GM12878 (cell line): ENCODE results near the gene UGT1A7. TPM values are rescaled to one million over a fixed set of nuclear protein-coding genes. Genes with fewer than 3 reads are reported as not detected.
A peak's percentile ranks its signal among the peaks of the same experiment; 100 is the strongest.

Source experiments
- ATAC-seq: fragments of 200-7000 bp; cut with Tn5 transposase; 3 replicates; pipeline ENCODE4 v1.9.1; 2020; ENCODE audit warnings: mild to moderate bottlenecking, moderate library complexity
- BruUV-seq: library from RNA; stranded (reverse); fragments of 400-500 nt; replicated peaks from 2 replicates; lab custom pipeline; 2021; lab: Mats Ljungman, UMichigan
- CTCF ChIA-PET: fragments of 300-600 bp; sonication (Branson Sonifier 250); formaldehyde crosslinking; extraction: SDS; loops from one replicate; lab custom pipeline; 2021; ENCODE audit warnings: inconsistent platforms; lab: Yijun Ruan, JAX
- POLR2A ChIA-PET: fragments of 350-600 bp; formaldehyde crosslinking; extraction: SDS; loops from one replicate; lab custom pipeline; 2021; ENCODE audit warnings: inconsistent platforms; lab: Charles Lee
- RAD21 ChIA-PET: fragments of 300-600 bp; sonication (Branson Sonifier 250); formaldehyde crosslinking; loops from one replicate; lab custom pipeline; 2023; ENCODE audit warnings: antibody characterized with exemption; ENCODE audit not compliant: unreplicated experiment; lab: Charles Lee
- SMC1A ChIA-PET: fragments of 300-600 bp; sonication (Branson Sonifier 250); formaldehyde crosslinking; loops from one replicate; lab custom pipeline; 2023; ENCODE audit not compliant: unreplicated experiment, uncharacterized antibody; lab: Charles Lee
- DNase-seq: peaks from one replicate; pipeline ENCODE4 v3.0.0-alpha.2; 2011; ENCODE audit warnings: low read depth, low spot score
- FAIRE-seq: peaks from 3 replicates; lab custom pipeline; 2011; peaks lifted over from hg19 to GRCh38; lab: Jason Lieb, UNC
- H2AFZ ChIP-seq: 2 replicates; pipeline ENCODE4 v1.6.0; 2011; ENCODE audit warnings: low read depth, low read length, control low read depth; ENCODE audit not compliant: control insufficient read depth
- H3K27ac ChIP-seq: 2 replicates; pipeline ENCODE4 v1.5.1; 2011; ENCODE audit warnings: control low read depth; ENCODE audit not compliant: control insufficient read depth, insufficient read depth
- H3K27me3 ChIP-seq, 2 experiments: replicated peaks in 1 of 2; 2 replicates each; pipeline versions ENCODE4 v1.6.0 to v1.6.1; 2011; ENCODE audit warnings: low read length in 1 of 2; ENCODE audit not compliant: control insufficient read depth in 2 of 2, insufficient read depth in 2 of 2
- H3K36me3 ChIP-seq, 2 experiments: 2 replicates each; pipeline ENCODE4 v1.5.1; 2011; ENCODE audit warnings: low read length in 1 of 2; ENCODE audit not compliant: control insufficient read depth in 2 of 2, insufficient read depth in 2 of 2
- H3K4me1 ChIP-seq: 2 replicates; pipeline ENCODE4 v1.6.1; 2011; ENCODE audit warnings: mild to moderate bottlenecking, low read length, moderate library complexity, mixed read lengths; ENCODE audit not compliant: control insufficient read depth, insufficient read depth
- H3K4me2 ChIP-seq: 2 replicates; pipeline ENCODE4 v1.6.0; 2011; ENCODE audit warnings: control low read depth; ENCODE audit not compliant: control insufficient read depth, insufficient read depth
- H3K4me3 ChIP-seq: fragments of 200-600 bp; sonication (generic); 2 replicates; pipeline ENCODE4 v1.5.1; 2016
- H3K79me2 ChIP-seq: 2 replicates; pipeline ENCODE4 v1.6.0; 2011; ENCODE audit warnings: low read length; ENCODE audit not compliant: control insufficient read depth, insufficient read depth
- H3K9ac ChIP-seq: 2 replicates; pipeline ENCODE4 v1.8.0; 2011; ENCODE audit warnings: low read length, control low read depth, mixed read lengths; ENCODE audit not compliant: control insufficient read depth, insufficient read depth
- H3K9me3 ChIP-seq: replicated peaks from 3 replicates; pipeline ENCODE4 v1.5.1; 2011; ENCODE audit warnings: mild to moderate bottlenecking, low read length; ENCODE audit not compliant: control insufficient read depth, insufficient read depth
- H4K20me1 ChIP-seq: 2 replicates; pipeline ENCODE4 v1.6.0; 2011; ENCODE audit not compliant: control insufficient read depth, insufficient read depth
- CREB1 ChIP-seq: IDR thresholded peaks from 2 replicates; pipeline ENCODE4 v1.6.1; 2012; ENCODE audit warnings: low read depth, mild to moderate bottlenecking, inconsistent platforms
- EP300 ChIP-seq, 2 experiments: fragments of 150-350 bp in 1 of 2; IDR thresholded peaks; 2 replicates each; pipeline ENCODE4 v1.6.1; 2011 to 2012; ENCODE audit warnings: low read depth in 2 of 2, low read length in 2 of 2, borderline replicate concordance in 1 of 2, improper control_type of control experiment in 1 of 2, inconsistent platforms in 1 of 2; ENCODE audit not compliant: control insufficient read depth in 1 of 2
- HCFC1 ChIP-seq: fragments of 150-350 bp; IDR thresholded peaks from 2 replicates; pipeline ENCODE4 v1.6.1; 2014; ENCODE audit warnings: low read length
- IRF5 ChIP-seq: fragments of 450-650 bp; IDR thresholded peaks from 2 replicates; pipeline ENCODE4 v1.6.1; 2017; ENCODE audit warnings: borderline replicate concordance
- KDM1A ChIP-seq: fragments of 200-600 bp; sonication (generic); IDR thresholded peaks from 2 replicates; pipeline ENCODE4 v1.6.1; 2016; ENCODE audit warnings: borderline replicate concordance
- RELA ChIP-seq: fragments of 450-650 bp; IDR thresholded peaks from 2 replicates; pipeline ENCODE4 v1.8.0; 2014; ENCODE audit warnings: borderline replicate concordance; ENCODE audit not compliant: partially characterized antibody
- SIX5 ChIP-seq: IDR thresholded peaks from 2 replicates; pipeline ENCODE4 v1.6.1; 2011; ENCODE audit warnings: mild to moderate bottlenecking, low read depth, low read length, moderate library complexity; ENCODE audit not compliant: severe bottlenecking
- STAT1 ChIP-seq: fragments of 450-650 bp; conservative IDR thresholded peaks from 2 replicates; pipeline ENCODE4 v1.6.1; 2014; ENCODE audit warnings: antibody characterized with exemption, mild to moderate bottlenecking
- TCF3 ChIP-seq: IDR thresholded peaks from 2 replicates; pipeline ENCODE4 v1.6.1; 2012; ENCODE audit warnings: low read depth, mild to moderate bottlenecking, low read length, borderline replicate concordance; ENCODE audit not compliant: insufficient read depth
- USF1 ChIP-seq: IDR thresholded peaks from 2 replicates; pipeline ENCODE4 v1.6.1; 2011; ENCODE audit warnings: borderline replicate concordance, low read depth, mild to moderate bottlenecking, moderate library complexity, mixed read lengths, low read length; ENCODE audit not compliant: insufficient read depth; ENCODE audit errors: extremely low read length
- ZNF592 ChIP-seq: fragments of 450-650 bp; IDR thresholded peaks from 2 replicates; pipeline ENCODE4 v1.6.1; 2017; ENCODE audit warnings: mild to moderate bottlenecking, moderate library complexity
- WGBS: methylation state at CpG from one replicate; pipeline ENCODE4 v1.1.6; 2016; ENCODE audit warnings: low lambda C conversion rate; ENCODE audit not compliant: insufficient replicate concordance, insufficient coverage; ENCODE audit errors: missing lambda C conversion rate; 5-methylcytosine and 5-hydroxymethylcytosine counted together
- in situ Hi-C: fragments of 300-500 bp; cut with MboI; formaldehyde crosslinking; loops from 9 replicates; pipeline ENCODE4 v1.14.3; 2018; ENCODE audit warnings: mixed read lengths
- intact Hi-C: fragments of 100-400 bp; cut with micrococcal nuclease; formaldehyde crosslinking; loops from one replicate; pipeline ENCODE4 v1.14.2; 2022; ENCODE audit not compliant: unreplicated experiment
- polyA plus RNA-seq, 11 experiments: library from polyadenylated mRNA; depleted of rRNA in 4 of 11; unstranded in 6 of 11; stranded (reverse) in 5 of 11; fragments of >200 nt; fragmentation: Nextera tagmentation in 4 of 11; fragmentation: Illumina TruSeq in 1 of 11; extraction: Ambion mirVana in 4 of 11; extraction: Trizol in 1 of 11; gene quantifications; 1 replicate in 1 of 11; 2 replicates in 10 of 11; pipeline versions ENCODE4 v1.2.1 to v1.2.3, GENCODE V29; 2011 to 2016; ENCODE audit warnings: inconsistent platforms in 2 of 11, missing spikeins in 2 of 11, low read depth in 1 of 11
- total RNA-seq, 4 experiments: library from RNA; depleted of rRNA in 3 of 4; stranded (reverse); fragments of >200 nt in 3 of 4; fragmentation: Illumina TruSeq in 1 of 4; extraction: Trizol in 1 of 4; gene quantifications; 2 replicates each; pipeline versions ENCODE4 v1.2.1 to v1.2.3, GENCODE V29; 2013 to 2021

The UGT1A7 gene
- total and polyA plus RNA-seq, 10 of the 15 experiments (the other 5 are each of a cell fraction or from before 2014, with no cell fraction given): not detected

- TF ChIP-seq EP300 (IDR thresholded peaks at IDR 0.05; ENCODE audit: borderline replicate concordance in 1 of 2, control insufficient read depth in 1 of 2, low read depth in 2 of 2, low read length in 2 of 2) (no peak), CREB1 (no peak), IRF5 (no peak), RELA (no peak), KDM1A (no peak)
Observed at GRCh38 chr2:233813236-233814055, 131.7 kb downstream of the UGT1A7 start (continued).

- ChIA-PET POLR2A (no interaction called here), RAD21 (no interaction called here), SMC1A (no interaction called here), CTCF (no interaction called here)
- Histone ChIP-seq H3K4me2 (no peak overlapping the region), H3K79me2 (no peaks in the 10 kb centered on the region), H3K4me1 (no peaks in the 10 kb centered on the region), H3K9ac (no peak overlapping the region), H3K36me3 (no peaks in the 10 kb centered on the region), H3K9me3 (no peaks in the 10 kb centered on the region), H3K4me3 (no peak overlapping the region), H3K27me3 (no peaks in the 10 kb centered on the region; a peak in 3 of 4 replicates), H3K27ac (no peak overlapping the region), H4K20me1 (no peaks in the 10 kb centered on the region), H2AFZ (no peak overlapping the region)
- no peak for FAIRE-seq
- TF ChIP-seq TCF3 (no peak), STAT1 (no peak), USF1 (peak; percentile 63), SIX5 (peak; percentile 61), ZNF592 (no peak), HCFC1 (peak; percentile 53)
- no peak for DNase-seq
- WGBS: 17% methylated on average over 2 of the region's 2 CpGs
- intact Hi-C loops: no loop called here
- 0 out of 3 replicates have a peak, but pooled peaks have one; percentile 44 for ATAC-seq
- in situ Hi-C loops: no loop called here
- BruUV-seq: no TSS peak
Observed at GRCh38 chr2:233814056-233814835, 132.5 kb downstream of the UGT1A7 start.
